Neural progenitor cell (in vitro differentiated cells): ENCODE results near the gene TAF4. TPM values are rescaled to one million over a fixed set of nuclear protein-coding genes. Genes with fewer than 3 reads are reported as not detected.
A peak's percentile ranks its signal among the peaks of the same experiment; 100 is the strongest.
"Not testable (repeated sequence)": the region's sequence is repeated elsewhere in the genome, so short reads cannot be mapped to it uniquely, and the experiment has no call there.

ENCODE experiments used
- DNase-seq: peaks from one replicate; pipeline ENCODE4 v3.0.0-alpha.2; 2016; ENCODE audit warnings: low spot score
- H2AFZ ChIP-seq: fragments of 200-600 bp; sonication (generic); replicated peaks from 2 replicates; pipeline ENCODE4 v1.6.1; 2016; ENCODE audit warnings: antibody characterized with exemption
- H3F3A ChIP-seq: fragments of 200-600 bp; sonication (generic); 2 replicates; pipeline ENCODE4 v1.6.1; 2016; ENCODE audit warnings: antibody characterized with exemption, low read depth
- H3K27ac ChIP-seq: fragments of 200-600 bp; sonication (generic); 2 replicates; pipeline ENCODE4 v1.5.1; 2016; ENCODE audit warnings: mild to moderate bottlenecking
- H3K27me3 ChIP-seq: fragments of 200-600 bp; sonication (generic); 2 replicates; pipeline ENCODE4 v1.6.1; 2016; ENCODE audit warnings: mild to moderate bottlenecking, moderate library complexity
- H3K36me3 ChIP-seq: fragments of 200-600 bp; sonication (generic); 2 replicates; pipeline ENCODE4 v1.5.1; 2016
- H3K4me1 ChIP-seq: fragments of 200-600 bp; sonication (generic); 2 replicates; pipeline ENCODE4 v1.6.1; 2016; ENCODE audit warnings: mixed run types
- H3K4me2 ChIP-seq: fragments of 200-600 bp; sonication (generic); 2 replicates; pipeline ENCODE4 v1.6.1; 2016
- H3K4me3 ChIP-seq: fragments of 200-600 bp; sonication (generic); 2 replicates; pipeline ENCODE4 v1.5.1; 2016
- H3K79me2 ChIP-seq: fragments of 200-600 bp; sonication (generic); 2 replicates; pipeline ENCODE4 v1.6.1; 2016; ENCODE audit warnings: low read depth
- H3K9ac ChIP-seq: fragments of 200-600 bp; sonication (generic); 2 replicates; pipeline ENCODE4 v1.6.1; 2016
- H3K9me3 ChIP-seq: fragments of 200-600 bp; sonication (generic); 2 replicates; pipeline ENCODE4 v1.5.1; 2016; ENCODE audit warnings: low read depth
- H4K20me1 ChIP-seq: fragments of 200-600 bp; sonication (generic); 2 replicates; pipeline ENCODE4 v1.6.1; 2016; ENCODE audit warnings: low read depth
- H3K27ac Mint-ChIP-seq: 3 replicates; pipeline ENCODE4 v1.8.0; 2021; ENCODE audit warnings: mixed read lengths
- H3K27me3 Mint-ChIP-seq: 2 replicates; pipeline ENCODE4 v1.8.0; 2022; ENCODE audit warnings: low read depth, mild to moderate bottlenecking, inconsistent platforms, moderate library complexity, mixed read lengths; ENCODE audit not compliant: insufficient read depth
- H3K36me3 Mint-ChIP-seq: 3 replicates; pipeline ENCODE4 v1.8.0; 2021; ENCODE audit warnings: mixed read lengths
- H3K4me1 Mint-ChIP-seq: 3 replicates; pipeline ENCODE4 v1.8.0; 2021; ENCODE audit warnings: mixed read lengths
- H3K4me3 Mint-ChIP-seq: 3 replicates; pipeline ENCODE4 v1.8.0; 2021; ENCODE audit warnings: mild to moderate bottlenecking, moderate library complexity, mixed read lengths
- H3K9me3 Mint-ChIP-seq: 3 replicates; pipeline ENCODE4 v1.8.0; 2020; ENCODE audit warnings: mixed read lengths
- CTCF ChIP-seq: fragments of 200-600 bp; sonication (generic); IDR thresholded peaks from 2 replicates; pipeline ENCODE4 v1.5.1; 2017; ENCODE audit warnings: antibody characterized with exemption, mild to moderate bottlenecking
- EZH2 ChIP-seq: fragments of 200-600 bp; sonication (generic); IDR thresholded peaks from 2 replicates; pipeline ENCODE4 v1.6.1; 2017; ENCODE audit warnings: antibody characterized with exemption, mild to moderate bottlenecking, moderate library complexity
- EZH2phosphoT487 ChIP-seq: fragments of 200-600 bp; sonication (generic); IDR thresholded peaks from 2 replicates; pipeline ENCODE4 v1.6.1; 2017; ENCODE audit warnings: antibody characterized with exemption
- total RNA-seq: library from RNA; depleted of rRNA; stranded (reverse); fragments of >200 nt; gene quantifications from 2 replicates; pipeline ENCODE4 v1.2.3, GENCODE V29; 2015; ENCODE audit warnings: low replicate concordance

TAF4 gene
- total RNA-seq, 1 donor from 2014 or later, result 9.9 TPM

GRCh38 chr20:61973515-61974356 lies 91.9 kb downstream of the TAF4 start:
- peaks cover 7% of the 10 kb centered on the region for H3K4me1 ChIP-seq
- no peaks in the 10 kb centered on the region for H3K9me3 ChIP-seq
- H2AFZ ChIP-seq, result no peak overlapping the region
- no peak overlapping the region for H3K9ac ChIP-seq
- H3K9me3 Mint-ChIP-seq, result no peaks in the 10 kb centered on the region
- H3K4me3 ChIP-seq, result no peak overlapping the region
- H3K27ac ChIP-seq, result no peak overlapping the region
- no peaks in the 10 kb centered on the region for H3F3A ChIP-seq
- no peak overlapping the region for H3K4me3 Mint-ChIP-seq
- H3K4me2 ChIP-seq, result no peak overlapping the region
- H3K36me3 ChIP-seq, result peaks cover 3% of the 10 kb centered on the region
- no peak overlapping the region for H3K27ac Mint-ChIP-seq
- H3K27me3 Mint-ChIP-seq, result no peaks in the 10 kb centered on the region
- no peaks in the 10 kb centered on the region for H3K27me3 ChIP-seq
- TF ChIP-seq EZH2phosphoT487, result no peak
- TF ChIP-seq EZH2, result no peak
- peak; percentile 23 for TF ChIP-seq CTCF
- peaks cover 8% of the 10 kb centered on the region for H3K4me1 Mint-ChIP-seq
- no peaks in the 10 kb centered on the region for H3K79me2 ChIP-seq
- DNase-seq, result no peak
- peaks cover 29% of the 10 kb centered on the region for H3K36me3 Mint-ChIP-seq
- H4K20me1 ChIP-seq, result peaks cover 16% of the 10 kb centered on the region

GRCh38 chr20:61972636-61973508 lies 92.8 kb downstream of the TAF4 start:
- Histone ChIP-seq H3K27me3 (no peaks in the 10 kb centered on the region), H3K9me3 (no peaks in the 10 kb centered on the region), H3K4me1 (peaks cover 7% of the 10 kb centered on the region), H3K4me2 (no peak overlapping the region), H3K27ac (no peak overlapping the region), H3F3A (no peaks in the 10 kb centered on the region), H4K20me1 (peaks cover 14% of the 10 kb centered on the region), H2AFZ (no peak overlapping the region), H3K36me3 (peaks cover 3% of the 10 kb centered on the region), H3K79me2 (no peaks in the 10 kb centered on the region), H3K4me3 (no peak overlapping the region), H3K9ac (no peak overlapping the region)
- Mint-ChIP-seq H3K9me3 (no peaks in the 10 kb centered on the region), H3K27me3 (no peaks in the 10 kb centered on the region), H3K4me1 (peaks cover 10% of the 10 kb centered on the region), H3K36me3 (peaks cover 28% of the 10 kb centered on the region), H3K27ac (no peak overlapping the region), H3K4me3 (no peak overlapping the region)
- TF ChIP-seq CTCF (no peak), EZH2phosphoT487 (no peak), EZH2 (no peak)
- DNase-seq, result no peak

GRCh38 chr20:61971595-61971994 lies 94.1 kb downstream of the TAF4 start:
- not testable (repeated sequence) for H4K20me1 ChIP-seq, H3K4me1 Mint-ChIP-seq, H3K36me3 ChIP-seq, H2AFZ ChIP-seq, H3K27ac Mint-ChIP-seq, H3K4me3 ChIP-seq, H3K9ac ChIP-seq, H3K9me3 ChIP-seq, H3K27me3 ChIP-seq, DNase-seq, H3K4me2 ChIP-seq, H3K4me3 Mint-ChIP-seq, H3K4me1 ChIP-seq, H3F3A ChIP-seq, H3K9me3 Mint-ChIP-seq, H3K27me3 Mint-ChIP-seq, H3K27ac ChIP-seq, H3K79me2 ChIP-seq
- H3K36me3 Mint-ChIP-seq, result peaks cover 25% of the 10 kb centered on the region

GRCh38 chr20:61970357-61970756 lies 95.3 kb downstream of the TAF4 start:
- Histone ChIP-seq H3K4me1 (peaks cover 2% of the 10 kb centered on the region), H3K79me2 (no peaks in the 10 kb centered on the region), H3K9me3 (no peaks in the 10 kb centered on the region), H3F3A (no peaks in the 10 kb centered on the region), H3K4me3 (no peak overlapping the region), H3K27ac (no peak overlapping the region), H3K27me3 (no peaks in the 10 kb centered on the region), H3K4me2 (no peak overlapping the region), H4K20me1 (no peaks in the 10 kb centered on the region), H2AFZ (no peak overlapping the region), H3K9ac (no peak overlapping the region), H3K36me3 (peaks cover 3% of the 10 kb centered on the region)
- Mint-ChIP-seq H3K4me1 (peaks cover 4% of the 10 kb centered on the region), H3K4me3 (no peak overlapping the region), H3K27me3 (no peaks in the 10 kb centered on the region), H3K9me3 (no peaks in the 10 kb centered on the region), H3K36me3 (peaks cover 24% of the 10 kb centered on the region), H3K27ac (no peak overlapping the region)
- TF ChIP-seq EZH2 (no peak), EZH2phosphoT487 (no peak), CTCF (no peak)
- DNase-seq, result no peak
